Stimulated activated CD8-positive, alpha-beta memory T cell treated with anti-CD3 and anti-CD28 coated beads, Interleukin-2, amount 100 ng/mL, for 1 hour (primary cell): ENCODE measurements around the gene TCEAL3.
"Not testable (repeated sequence)": the region's sequence is repeated elsewhere in the genome, so short reads cannot be mapped to it uniquely, and the experiment has no call there.

Source experiments
- DNase-seq, 2 donors: peaks; one replicate each; pipeline ENCODE4 v3.0.0-alpha.2; 2020; ENCODE audit warnings: low read depth in 2 of 2

Gene TCEAL3

GRCh38 chrX:103626855-103627254, 19.1 kb downstream of the TCEAL3 start:
- DNase-seq = no peak

- no peak for DNase-seq
These were observed 20.9 kb downstream of the TCEAL3 start, which contains the start of gene TCEAL1 for GRCh38 chrX:103628386-103629317. TSS of gene TCEAL1 (plus strand) at chrX:103628975. CDS start at chrX:103629917, 942 bp downstream.

GRCh38 chrX:103629318-103630170, 21.8 kb downstream of the TCEAL3 start:
- DNase-seq = no peak

- no peak for DNase-seq
These were observed 22.4 kb downstream of the TCEAL3 start for GRCh38 chrX:103630171-103630511.

- no peak for DNase-seq
These were observed 23.4 kb downstream of the TCEAL3 start for GRCh38 chrX:103631145-103631544.

GRCh38 chrX:103635436-103635835, 27.7 kb downstream of the TCEAL3 start:
- DNase-seq = no peak

- DNase-seq = no peak
These were observed 30.0 kb downstream of the TCEAL3 start for GRCh38 chrX:103637604-103638338.

- DNase-seq = not testable (repeated sequence)
These were observed 30.9 kb downstream of the TCEAL3 start for GRCh38 chrX:103638479-103639346.

GRCh38 chrX:103640401-103641155, 32.8 kb downstream of the TCEAL3 start:
- DNase-seq = no peak

GRCh38 chrX:103644125-103644524, 36.4 kb downstream of the TCEAL3 start:
- DNase-seq = no peak

GRCh38 chrX:103647630-103648029, 39.9 kb downstream of the TCEAL3 start:
- no peak for DNase-seq

GRCh38 chrX:103651151-103651773, 43.5 kb downstream of the TCEAL3 start:
- DNase-seq = no peak

- not testable (repeated sequence) for DNase-seq
These were observed 47.7 kb downstream of the TCEAL3 start for GRCh38 chrX:103655230-103656000.

GRCh38 chrX:103656617-103657016, 48.9 kb downstream of the TCEAL3 start:
- DNase-seq = no peak

- DNase-seq = not testable (repeated sequence)
These were observed 49.3 kb downstream of the TCEAL3 start for GRCh38 chrX:103657066-103657465.

GRCh38 chrX:103658681-103659433, 51.1 kb downstream of the TCEAL3 start:
- no peak for DNase-seq

GRCh38 chrX:103659460-103659859, 51.7 kb downstream of the TCEAL3 start:
- not testable (repeated sequence) for DNase-seq
